ENCODE measurements around the gene CBX8. TPM values are rescaled to one million over a fixed set of nuclear protein-coding genes. Genes with fewer than 3 reads are reported as not detected.

The CBX8 gene
- total RNA-seq, 3 donors from 2014 or later (not counting 1 experiment from before 2014, with no cell fraction given) = 4.0 to 6.4 (median 5.8) TPM

- Histone ChIP-seq H3K9me3 (ENCODE audit: control insufficient read depth, insufficient read depth, low read length) (no peaks in the 10 kb centered on the region), H3K27me3 (ENCODE audit: control insufficient read depth, insufficient read depth, low read length) (peaks cover 10% of the 10 kb centered on the region), H3K4me3 (ENCODE audit: low read length) (no peak overlapping the region), H3K36me3 (ENCODE audit: control insufficient read depth, insufficient read depth, low read length) (peaks cover 22% of the 10 kb centered on the region), H3K27ac (ENCODE audit: low read length) (no peak overlapping the region), H3K4me1 (ENCODE audit: control insufficient read depth, insufficient read depth, low read length) (peaks cover 65% of the 10 kb centered on the region)
- Mint-ChIP-seq H3K9me3 (no peaks in the 10 kb centered on the region), H3K27ac (no peak overlapping the region), H3K27me3 (ENCODE audit: low read depth in 2 of 2) (peaks cover 0 to 5% of the 10 kb centered on the region in 2 donors), H3K4me1 (peaks cover 26 to 46% of the 10 kb centered on the region in 2 donors), H3K36me3 (no peaks in the 10 kb centered on the region), H3K4me3 (peak overlapping the region; percentile 6)
- whole genome bisulfite sequencing (ENCODE audit: insufficient coverage) = 95% methylated on average over 24 of the region's 24 CpGs
- intact Hi-C loops (cut with micrococcal nuclease) = no loop called here
- DNase-seq (no peak), ATAC-seq (no peak)
- TF ChIP-seq, protein P1, sequence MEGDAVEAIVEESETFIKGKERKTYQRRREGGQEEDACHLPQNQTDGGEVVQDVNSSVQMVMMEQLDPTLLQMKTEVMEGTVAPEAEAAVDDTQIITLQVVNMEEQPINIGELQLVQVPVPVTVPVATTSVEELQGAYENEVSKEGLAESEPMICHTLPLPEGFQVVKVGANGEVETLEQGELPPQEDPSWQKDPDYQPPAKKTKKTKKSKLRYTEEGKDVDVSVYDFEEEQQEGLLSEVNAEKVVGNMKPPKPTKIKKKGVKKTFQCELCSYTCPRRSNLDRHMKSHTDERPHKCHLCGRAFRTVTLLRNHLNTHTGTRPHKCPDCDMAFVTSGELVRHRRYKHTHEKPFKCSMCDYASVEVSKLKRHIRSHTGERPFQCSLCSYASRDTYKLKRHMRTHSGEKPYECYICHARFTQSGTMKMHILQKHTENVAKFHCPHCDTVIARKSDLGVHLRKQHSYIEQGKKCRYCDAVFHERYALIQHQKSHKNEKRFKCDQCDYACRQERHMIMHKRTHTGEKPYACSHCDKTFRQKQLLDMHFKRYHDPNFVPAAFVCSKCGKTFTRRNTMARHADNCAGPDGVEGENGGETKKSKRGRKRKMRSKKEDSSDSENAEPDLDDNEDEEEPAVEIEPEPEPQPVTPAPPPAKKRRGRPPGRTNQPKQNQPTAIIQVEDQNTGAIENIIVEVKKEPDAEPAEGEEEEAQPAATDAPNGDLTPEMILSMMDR (IDR thresholded peaks at IDR 0.05) = no peak
Observed at GRCh38 chr17:79835953-79836509, 39.2 kb upstream of the CBX8 start.

DNA sequence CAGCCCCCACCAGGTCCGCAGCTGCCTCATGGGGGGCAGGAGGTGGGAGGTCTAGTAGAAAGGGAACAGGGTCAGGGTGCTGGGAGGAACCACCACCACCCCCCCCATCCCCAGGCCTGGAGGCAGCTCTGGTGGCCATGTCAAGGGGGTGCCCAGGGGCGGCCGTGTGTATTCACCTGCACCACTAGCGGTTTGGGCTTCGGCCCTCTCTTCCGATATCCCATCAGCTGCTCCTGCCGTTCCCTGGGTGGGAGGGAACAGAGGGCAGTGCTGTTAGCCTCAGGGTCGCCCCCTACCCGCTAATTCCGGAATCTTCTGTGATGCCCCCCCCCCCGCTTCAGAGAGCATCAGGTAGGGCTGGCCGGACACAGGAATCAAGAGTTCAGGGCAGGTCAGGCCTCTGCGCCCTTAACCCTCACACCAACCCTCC, 38.6 kb upstream of the CBX8 start:
- Histone ChIP-seq H3K4me3 (ENCODE audit: low read length) (no peak overlapping the region), H3K27ac (ENCODE audit: low read length) (no peak overlapping the region), H3K4me1 (ENCODE audit: control insufficient read depth, insufficient read depth, low read length) (peaks cover 59% of the 10 kb centered on the region), H3K27me3 (ENCODE audit: control insufficient read depth, insufficient read depth, low read length) (peaks cover 5% of the 10 kb centered on the region), H3K36me3 (ENCODE audit: control insufficient read depth, insufficient read depth, low read length) (peaks cover 22% of the 10 kb centered on the region), H3K9me3 (ENCODE audit: control insufficient read depth, insufficient read depth, low read length) (no peaks in the 10 kb centered on the region)
- peaks cover 26 to 46% of the 10 kb centered on the region in 2 donors for H3K4me1 Mint-ChIP-seq
- peaks cover 0 to 2% of the 10 kb centered on the region in 2 donors for H3K27me3 Mint-ChIP-seq (ENCODE audit: low read depth in 2 of 2)
- intact Hi-C loops (cut with micrococcal nuclease) = no loop called here
- DNase-seq (no peak), ATAC-seq (no peak)
- TF ChIP-seq, protein P1 (IDR thresholded peaks at IDR 0.05) = no peak
- peak overlapping the region; percentile 6 for H3K4me3 Mint-ChIP-seq
- H3K9me3 Mint-ChIP-seq = no peaks in the 10 kb centered on the region
- no peaks in the 10 kb centered on the region for H3K36me3 Mint-ChIP-seq
- 92% methylated on average over 10 of the region's 13 CpGs for WGBS (ENCODE audit: insufficient coverage)
- peak overlapping the region in 1 of 2 donors; percentile 56 for H3K27ac Mint-ChIP-seq

GRCh38 chr17:79834565-79835469, 37.9 kb upstream of the CBX8 start:
- 94% methylated on average over 61 of the region's 61 CpGs for WGBS (ENCODE audit: insufficient coverage)
- intact Hi-C loops (cut with micrococcal nuclease) = no loop called here
- Mint-ChIP-seq H3K27me3 (ENCODE audit: low read depth in 2 of 2) (peaks cover 0 to 2% of the 10 kb centered on the region in 2 donors), H3K4me1 (peaks cover 26 to 39% of the 10 kb centered on the region in 2 donors), H3K4me3 (peak overlapping the region; percentile 67), H3K36me3 (no peaks in the 10 kb centered on the region), H3K9me3 (no peaks in the 10 kb centered on the region), H3K27ac (peak overlapping the region; percentile 56 to 58)
- ATAC-seq (no peak), DNase-seq (peak; percentile 55 to 69)
- H3K27ac ChIP-seq (ENCODE audit: low read length) = no peak overlapping the region
- TF ChIP-seq, protein P1 (IDR thresholded peaks at IDR 0.05) = peak; percentile 71
- H3K4me1 ChIP-seq (ENCODE audit: control insufficient read depth, insufficient read depth, low read length) = peaks cover 53% of the 10 kb centered on the region
- H3K36me3 ChIP-seq (ENCODE audit: control insufficient read depth, insufficient read depth, low read length) = peaks cover 22% of the 10 kb centered on the region
- H3K27me3 ChIP-seq (ENCODE audit: control insufficient read depth, insufficient read depth, low read length) = no peaks in the 10 kb centered on the region
- H3K9me3 ChIP-seq (ENCODE audit: control insufficient read depth, insufficient read depth, low read length) = no peaks in the 10 kb centered on the region
- no peak overlapping the region for H3K4me3 ChIP-seq (ENCODE audit: low read length)

Data from natural killer cell (primary cell).